Measurements from ENCODE around the gene GOLGA7B.

The GOLGA7B gene

GRCh38 chr10:97882142-97883091 is 32.8 kb downstream of the GOLGA7B start:
- DNase-seq (ENCODE audit: low spot score): no peak
- in situ Hi-C loops (cut with MboI; ENCODE audit: low pct_unique_long_range_greater_than_20kb, low sequenced_read_pairs, unreplicated experiment): no loop called here
- no peak for TF ChIP-seq CTCF (IDR thresholded peaks at IDR 0.05; ENCODE audit: extremely low read depth, insufficient read depth, missing control alignments)

- in situ Hi-C loops (cut with MboI; ENCODE audit: low pct_unique_long_range_greater_than_20kb, low sequenced_read_pairs, unreplicated experiment): no loop called here
- DNase-seq (ENCODE audit: low spot score): no peak
- TF ChIP-seq CTCF (IDR thresholded peaks at IDR 0.05; ENCODE audit: extremely low read depth, insufficient read depth, missing control alignments): no peak
Measured at GRCh38 chr10:97883092-97883485, 33.4 kb downstream of the GOLGA7B start.

GRCh38 chr10:97886286-97886685 is 36.6 kb downstream of the GOLGA7B start:
- no peak for TF ChIP-seq CTCF (IDR thresholded peaks at IDR 0.05; ENCODE audit: extremely low read depth, insufficient read depth, missing control alignments)
- in situ Hi-C loops (cut with MboI; ENCODE audit: low pct_unique_long_range_greater_than_20kb, low sequenced_read_pairs, unreplicated experiment): no loop called here
- DNase-seq (ENCODE audit: low spot score): no peak

- no peak for DNase-seq (ENCODE audit: low spot score)
- in situ Hi-C loops (cut with MboI; ENCODE audit: low pct_unique_long_range_greater_than_20kb, low sequenced_read_pairs, unreplicated experiment): no loop called here
- no peak for TF ChIP-seq CTCF (IDR thresholded peaks at IDR 0.05; ENCODE audit: extremely low read depth, insufficient read depth, missing control alignments)
Measured at GRCh38 chr10:97887399-97887798, 37.8 kb downstream of the GOLGA7B start.

GRCh38 chr10:97888134-97888533 is 38.5 kb downstream of the GOLGA7B start:
- no peak for DNase-seq (ENCODE audit: low spot score)
- in situ Hi-C loops (cut with MboI; ENCODE audit: low pct_unique_long_range_greater_than_20kb, low sequenced_read_pairs, unreplicated experiment): no loop called here
- TF ChIP-seq CTCF (IDR thresholded peaks at IDR 0.05; ENCODE audit: extremely low read depth, insufficient read depth, missing control alignments): no peak

- in situ Hi-C loops (cut with MboI; ENCODE audit: low pct_unique_long_range_greater_than_20kb, low sequenced_read_pairs, unreplicated experiment): no loop called here
- TF ChIP-seq CTCF (IDR thresholded peaks at IDR 0.05; ENCODE audit: extremely low read depth, insufficient read depth, missing control alignments): no peak
- no peak for DNase-seq (ENCODE audit: low spot score)
Measured at GRCh38 chr10:97888641-97889262, 39.1 kb downstream of the GOLGA7B start.
